ENCODE results near the gene FA2H. TPM values are rescaled to one million over a fixed set of nuclear protein-coding genes. Genes with fewer than 3 reads are reported as not detected.
"Not testable (repeated sequence)": the region's sequence is repeated elsewhere in the genome, so short reads cannot be mapped to it uniquely, and the experiment has no call there.

Gene FA2H
- total and polyA plus RNA-seq, 2 of the 13 experiments (the other 11 are each of a cell fraction or from before 2014, with no cell fraction given) = 0.20 TPM; not detected in 1

GRCh38 chr16:74677868-74678267, 96.8 kb downstream of the FA2H start (continued):
- TF ChIP-seq, protein P1, sequence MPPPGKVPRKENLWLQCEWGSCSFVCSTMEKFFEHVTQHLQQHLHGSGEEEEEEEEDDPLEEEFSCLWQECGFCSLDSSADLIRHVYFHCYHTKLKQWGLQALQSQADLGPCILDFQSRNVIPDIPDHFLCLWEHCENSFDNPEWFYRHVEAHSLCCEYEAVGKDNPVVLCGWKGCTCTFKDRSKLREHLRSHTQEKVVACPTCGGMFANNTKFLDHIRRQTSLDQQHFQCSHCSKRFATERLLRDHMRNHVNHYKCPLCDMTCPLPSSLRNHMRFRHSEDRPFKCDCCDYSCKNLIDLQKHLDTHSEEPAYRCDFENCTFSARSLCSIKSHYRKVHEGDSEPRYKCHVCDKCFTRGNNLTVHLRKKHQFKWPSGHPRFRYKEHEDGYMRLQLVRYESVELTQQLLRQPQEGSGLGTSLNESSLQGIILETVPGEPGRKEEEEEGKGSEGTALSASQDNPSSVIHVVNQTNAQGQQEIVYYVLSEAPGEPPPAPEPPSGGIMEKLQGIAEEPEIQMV (CRISPR knock-in tag; IDR thresholded peaks at IDR 0.05; ENCODE audit: low read depth) = no peak

DNA sequence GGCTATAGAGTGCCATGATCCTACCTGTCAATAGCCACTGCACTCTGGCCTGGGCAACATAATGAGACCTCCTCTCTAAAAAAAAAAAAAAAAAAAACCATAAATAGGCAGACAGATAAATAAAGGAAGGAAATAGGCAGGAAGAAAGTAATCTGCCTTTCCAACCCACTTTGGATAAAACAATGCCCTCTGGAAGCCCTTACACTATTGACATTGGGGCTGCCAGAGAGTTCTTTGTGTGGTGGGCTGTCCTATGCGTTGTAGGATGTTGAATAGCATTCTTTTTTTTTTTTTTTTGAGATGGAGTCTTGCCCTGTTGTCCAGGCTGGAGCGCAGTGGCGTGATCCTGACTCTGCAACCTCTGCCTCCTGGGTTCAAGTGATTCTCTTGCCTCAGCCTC, 100.7 kb downstream of the FA2H start:
- peaks cover 2 to 10% of the 10 kb centered on the region in 2 experiments; a peak in 3 of 5 replicates for H3K36me3 ChIP-seq (replicated peaks in 1 of 2; ENCODE audit: control insufficient read depth in 1 of 2, insufficient read depth in 2 of 2, low read length in 2 of 2)
- in situ Hi-C loops (cut with HindIII; ENCODE audit: extremely low pct_ligation_motif_present, low pct_unique_long_range_greater_than_20kb) (no loop called here), intact Hi-C loops (cut with micrococcal nuclease; ENCODE audit: unreplicated experiment) (no loop called here)
- no peak overlapping the region for H2AFZ ChIP-seq (ENCODE audit: low read length)
- H3K27me3 ChIP-seq (ENCODE audit: control insufficient read depth in 1 of 2, insufficient read depth in 2 of 2, low read length in 2 of 2) = no peaks in the 10 kb centered on the region
- H3K4me3 ChIP-seq (replicated peaks in 1 of 3; ENCODE audit: insufficient read depth in 1 of 3, low read depth in 2 of 3, low read length in 3 of 3) = no peak overlapping the region
- H3K9ac ChIP-seq (ENCODE audit: insufficient read depth, low read depth, low read length) = no peak overlapping the region
- no peak for ATAC-seq
- no peak for FAIRE-seq
- BruUV-seq (replicated peaks) = no TSS peak
- TF ChIP-seq ZNF441 (CRISPR knock-in tag; IDR thresholded peaks at IDR 0.05; ENCODE audit: borderline replicate concordance) = no peak
- no peak for TF ChIP-seq GATAD1 (CRISPR knock-in tag; IDR thresholded peaks at IDR 0.05)
- TF ChIP-seq ZBTB43 (CRISPR knock-in tag; conservative IDR thresholded peaks at IDR 0.05) = no peak
- no peak for TF ChIP-seq FOXA1 (IDR thresholded peaks at IDR 0.05)
- no peak for TF ChIP-seq FOXA1 (CRISPR knock-in tag; IDR thresholded peaks at IDR 0.05)
- no peak for TF ChIP-seq CREM (IDR thresholded peaks at IDR 0.05)
- TF ChIP-seq CREM (CRISPR knock-in tag; IDR thresholded peaks at IDR 0.05) = no peak
- TF ChIP-seq, protein P2, sequence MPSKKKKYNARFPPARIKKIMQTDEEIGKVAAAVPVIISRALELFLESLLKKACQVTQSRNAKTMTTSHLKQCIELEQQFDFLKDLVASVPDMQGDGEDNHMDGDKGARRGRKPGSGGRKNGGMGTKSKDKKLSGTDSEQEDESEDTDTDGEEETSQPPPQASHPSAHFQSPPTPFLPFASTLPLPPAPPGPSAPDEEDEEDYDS (CRISPR knock-in tag; IDR thresholded peaks at IDR 0.05) = no peak
- no peak for TF ChIP-seq TSC22D2 (CRISPR knock-in tag; IDR thresholded peaks at IDR 0.05; ENCODE audit: borderline replicate concordance)
- no peak for TF ChIP-seq ZSCAN9 (CRISPR knock-in tag; IDR thresholded peaks at IDR 0.05; ENCODE audit: borderline replicate concordance)
- TF ChIP-seq ZNF773 (CRISPR knock-in tag; IDR thresholded peaks at IDR 0.05; ENCODE audit: borderline replicate concordance) = no peak
- no peak for TF ChIP-seq ZNF550 (CRISPR knock-in tag; IDR thresholded peaks at IDR 0.05; ENCODE audit: borderline replicate concordance)
- no peak for TF ChIP-seq NR2F2 (IDR thresholded peaks at IDR 0.05; ENCODE audit: borderline replicate concordance, low read depth)
- TF ChIP-seq, protein P3, sequence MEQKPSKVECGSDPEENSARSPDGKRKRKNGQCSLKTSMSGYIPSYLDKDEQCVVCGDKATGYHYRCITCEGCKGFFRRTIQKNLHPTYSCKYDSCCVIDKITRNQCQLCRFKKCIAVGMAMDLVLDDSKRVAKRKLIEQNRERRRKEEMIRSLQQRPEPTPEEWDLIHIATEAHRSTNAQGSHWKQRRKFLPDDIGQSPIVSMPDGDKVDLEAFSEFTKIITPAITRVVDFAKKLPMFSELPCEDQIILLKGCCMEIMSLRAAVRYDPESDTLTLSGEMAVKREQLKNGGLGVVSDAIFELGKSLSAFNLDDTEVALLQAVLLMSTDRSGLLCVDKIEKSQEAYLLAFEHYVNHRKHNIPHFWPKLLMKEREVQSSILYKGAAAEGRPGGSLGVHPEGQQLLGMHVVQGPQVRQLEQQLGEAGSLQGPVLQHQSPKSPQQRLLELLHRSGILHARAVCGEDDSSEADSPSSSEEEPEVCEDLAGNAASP (CRISPR knock-in tag; IDR thresholded peaks at IDR 0.05; ENCODE audit: borderline replicate concordance) = no peak
- H4K20me1 ChIP-seq (ENCODE audit: insufficient read depth, low read length) = no peaks in the 10 kb centered on the region
- CTCF ChIA-PET (ENCODE audit: low intra/inter-chr PET ratio, low total read pairs) = no interaction called here
- POLR2A ChIA-PET = no interaction called here
- WGBS (ENCODE audit: low lambda C conversion rate) = 95% methylated on average over 3 of the region's 3 CpGs
- H3K9me3 ChIP-seq (ENCODE audit: low read length) = no peaks in the 10 kb centered on the region
- no peaks in the 10 kb centered on the region for H3K4me1 ChIP-seq (ENCODE audit: insufficient read depth, low read length)
- H3K27ac ChIP-seq (ENCODE audit: extremely low read length, insufficient read depth, low read length) = no peak overlapping the region
- no peak overlapping the region for H3K4me2 ChIP-seq (ENCODE audit: low read depth, low read length)
- no peak for DNase-seq (ENCODE audit: low spot score)
- H3K79me2 ChIP-seq (ENCODE audit: insufficient read depth, low read length) = no peaks in the 10 kb centered on the region

GRCh38 chr16:74668877-74669276, 105.7 kb downstream of the FA2H start:
- POLR2A ChIA-PET; CTCF ChIA-PET (ENCODE audit: low intra/inter-chr PET ratio, low total read pairs); H3K27ac ChIP-seq (ENCODE audit: extremely low read length, insufficient read depth, low read length); H4K20me1 ChIP-seq (ENCODE audit: insufficient read depth, low read length); in situ Hi-C loops (cut with HindIII; ENCODE audit: extremely low pct_ligation_motif_present, low pct_unique_long_range_greater_than_20kb); H3K27me3 ChIP-seq (ENCODE audit: control insufficient read depth in 1 of 2, insufficient read depth in 2 of 2, low read length in 2 of 2); H2AFZ ChIP-seq (ENCODE audit: low read length); H3K9ac ChIP-seq (ENCODE audit: insufficient read depth, low read depth, low read length); DNase-seq (ENCODE audit: low spot score); BruUV-seq (replicated peaks); H3K4me3 ChIP-seq (replicated peaks in 1 of 3; ENCODE audit: insufficient read depth in 1 of 3, low read depth in 2 of 3, low read length in 3 of 3); FAIRE-seq; H3K4me2 ChIP-seq (ENCODE audit: low read depth, low read length); ATAC-seq; H3K9me3 ChIP-seq (ENCODE audit: low read length): not testable (repeated sequence)
- Histone ChIP-seq H3K4me1 (ENCODE audit: insufficient read depth, low read length) (peaks cover 30% of the 10 kb centered on the region), H3K36me3 (replicated peaks in 1 of 2; ENCODE audit: control insufficient read depth in 1 of 2, insufficient read depth in 2 of 2, low read length in 2 of 2) (peaks cover 3 to 13% of the 10 kb centered on the region in 2 experiments; a peak in 4 of 5 replicates), H3K79me2 (ENCODE audit: insufficient read depth, low read length) (peaks cover 27% of the 10 kb centered on the region)
- intact Hi-C loops (cut with micrococcal nuclease; ENCODE audit: unreplicated experiment) = loop anchor here (5.0 kb wide), 1 partner anchor 38 kb away; no protein-coding TSS in a partner anchor
- 98% methylated on average over 10 of the region's 10 CpGs for WGBS (ENCODE audit: low lambda C conversion rate)
